Measurements from ENCODE around the gene SLC35D1.

SLC35D1 gene

DNA sequence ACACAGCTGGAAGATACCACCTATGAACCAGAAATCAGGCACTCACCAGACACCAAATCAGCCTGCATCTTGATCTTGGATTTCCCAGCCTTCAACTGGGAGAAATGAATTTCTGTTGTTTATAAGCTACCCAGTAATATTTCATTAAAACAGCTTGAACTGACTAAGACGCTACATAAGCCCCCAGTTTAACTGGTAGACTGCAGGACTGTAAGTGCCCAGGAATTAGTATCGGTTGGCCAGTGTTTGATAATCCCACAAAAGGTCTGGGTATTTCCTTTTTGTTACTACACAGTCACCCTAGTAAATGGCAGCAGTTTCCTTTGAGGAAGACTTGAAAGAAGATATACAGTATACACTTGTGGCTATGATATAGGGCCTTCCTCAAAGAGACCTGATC, 7.3 kb upstream of the SLC35D1 start:
- peaks cover 2% of the 10 kb centered on the region for H3K27me3 Mint-ChIP-seq
- intact Hi-C loops (cut with micrococcal nuclease): no loop called here
- H3K9me3 Mint-ChIP-seq: no peaks in the 10 kb centered on the region
- no peaks in the 10 kb centered on the region for H3K4me1 Mint-ChIP-seq (ENCODE audit: low read depth)
- no peak overlapping the region for H3K4me3 Mint-ChIP-seq
- no peaks in the 10 kb centered on the region for H3K36me3 Mint-ChIP-seq (ENCODE audit: low read depth)
- no peak overlapping the region for H3K27ac Mint-ChIP-seq

DNA sequence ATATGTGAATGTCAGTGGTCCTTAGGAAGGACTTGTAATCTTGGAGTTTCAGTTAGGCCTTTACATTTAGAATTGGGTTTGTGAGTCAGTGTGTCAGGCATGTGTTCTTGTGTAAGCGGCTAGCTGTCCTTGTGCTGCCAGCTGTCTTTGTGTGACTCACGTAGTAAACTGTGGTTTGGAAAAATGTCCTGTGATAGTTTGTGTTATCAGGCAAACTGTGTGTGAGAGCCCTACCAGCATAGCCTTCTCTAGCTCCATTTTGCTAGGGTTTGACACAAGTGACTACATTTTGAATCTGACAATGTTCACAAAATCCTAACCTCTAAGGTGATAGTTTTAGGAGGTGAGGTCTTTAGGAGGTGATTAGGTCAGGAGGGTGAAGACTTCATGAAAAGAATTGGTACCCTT, 6.9 kb upstream of the SLC35D1 start:
- Mint-ChIP-seq H3K36me3 (ENCODE audit: low read depth) (no peaks in the 10 kb centered on the region), H3K27me3 (peaks cover 2% of the 10 kb centered on the region)

DNA sequence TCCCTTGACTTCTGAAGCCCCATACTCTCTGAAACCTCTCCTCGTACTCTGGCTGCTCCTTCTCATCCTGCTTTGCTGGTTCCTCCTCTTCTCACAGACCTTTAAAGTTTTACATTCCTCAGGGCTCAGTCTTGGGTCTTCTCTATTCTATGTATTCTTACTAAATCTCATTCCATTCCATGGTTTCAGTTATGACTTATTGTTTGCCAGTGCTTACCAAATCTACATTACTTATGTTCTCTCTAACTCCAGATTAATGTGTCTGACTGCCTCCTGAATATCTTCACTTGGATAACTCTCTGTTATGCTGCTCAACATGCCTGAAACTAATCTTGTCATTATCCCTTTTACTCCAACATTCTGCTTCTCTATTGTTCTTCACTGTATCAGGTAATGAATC, 5.4 kb upstream of the SLC35D1 start:
- intact Hi-C loops (cut with micrococcal nuclease): loop anchor here (10.0 kb wide), 2 partner anchors 85 to 375 kb away; partner anchors contain the start of gene SERBP1
- peaks cover 11% of the 10 kb centered on the region for H3K4me1 Mint-ChIP-seq (ENCODE audit: low read depth)
- no peaks in the 10 kb centered on the region for H3K27me3 Mint-ChIP-seq
- H3K36me3 Mint-ChIP-seq (ENCODE audit: low read depth): peaks cover under 1% of the 10 kb centered on the region
- no peak overlapping the region for H3K4me3 Mint-ChIP-seq
- no peaks in the 10 kb centered on the region for H3K9me3 Mint-ChIP-seq
- H3K27ac Mint-ChIP-seq: no peak overlapping the region

More for the DNA sequence above, 6.9 kb upstream of the SLC35D1 start:
- intact Hi-C loops (cut with micrococcal nuclease): no loop called here
- Mint-ChIP-seq H3K4me1 (ENCODE audit: low read depth) (peaks cover 4% of the 10 kb centered on the region), H3K4me3 (no peak overlapping the region), H3K9me3 (no peaks in the 10 kb centered on the region), H3K27ac (no peak overlapping the region)

DNA sequence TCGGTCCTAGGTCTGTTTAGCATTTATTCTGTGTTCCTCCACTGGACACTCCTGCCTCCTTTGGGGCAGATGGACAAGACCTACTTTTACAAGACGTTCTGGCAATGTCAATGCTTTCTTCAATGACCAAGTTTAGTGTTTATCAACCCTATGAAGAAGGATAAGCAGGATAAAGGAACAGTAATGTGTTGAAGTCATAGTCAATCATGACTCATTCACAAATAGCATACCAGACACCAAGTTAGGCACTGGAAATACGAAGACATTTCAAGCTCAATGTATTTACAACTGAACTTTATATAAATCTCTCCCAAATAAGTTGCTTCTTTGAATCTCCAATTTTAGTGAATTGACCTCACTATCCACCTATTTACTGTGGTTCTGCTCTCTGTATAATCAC, 4.8 kb upstream of the SLC35D1 start:
- no peaks in the 10 kb centered on the region for H3K27me3 Mint-ChIP-seq
- peaks cover 11% of the 10 kb centered on the region for H3K4me1 Mint-ChIP-seq (ENCODE audit: low read depth)
- no peaks in the 10 kb centered on the region for H3K9me3 Mint-ChIP-seq
- no peak overlapping the region for H3K27ac Mint-ChIP-seq
- peaks cover 6% of the 10 kb centered on the region for H3K36me3 Mint-ChIP-seq (ENCODE audit: low read depth)
- no peak overlapping the region for H3K4me3 Mint-ChIP-seq
- intact Hi-C loops (cut with micrococcal nuclease): loop anchor here (10.0 kb wide), 2 partner anchors 86 to 376 kb away; partner anchors contain the start of gene SERBP1

DNA sequence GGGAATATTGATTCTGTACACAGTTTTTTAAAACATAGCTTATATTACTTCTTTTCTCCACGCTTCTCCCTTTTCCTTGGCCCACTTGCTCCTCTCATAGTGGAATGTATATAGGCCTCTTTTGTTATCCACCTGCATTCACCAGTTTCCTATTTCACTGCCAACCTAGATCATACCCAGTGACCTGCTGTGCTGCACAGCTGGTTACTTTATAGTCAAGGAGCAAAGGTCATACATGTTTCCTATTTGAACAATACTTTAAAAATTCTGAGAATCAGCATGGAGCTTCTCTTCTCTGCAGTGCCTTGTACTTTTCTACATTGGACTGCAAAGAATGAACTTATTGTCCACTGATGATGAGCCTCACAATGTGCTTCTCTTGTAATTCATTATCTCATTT, 4.3 kb upstream of the SLC35D1 start:
- H3K4me3 Mint-ChIP-seq: no peak overlapping the region
- intact Hi-C loops (cut with micrococcal nuclease): loop anchor here (10.0 kb wide), 2 partner anchors 87 to 377 kb away; partner anchors contain the start of gene SERBP1
- H3K27ac Mint-ChIP-seq: no peak overlapping the region
- no peaks in the 10 kb centered on the region for H3K9me3 Mint-ChIP-seq
- H3K27me3 Mint-ChIP-seq: no peaks in the 10 kb centered on the region
- H3K4me1 Mint-ChIP-seq (ENCODE audit: low read depth): peaks cover 11% of the 10 kb centered on the region
- peaks cover 11% of the 10 kb centered on the region for H3K36me3 Mint-ChIP-seq (ENCODE audit: low read depth)

DNA sequence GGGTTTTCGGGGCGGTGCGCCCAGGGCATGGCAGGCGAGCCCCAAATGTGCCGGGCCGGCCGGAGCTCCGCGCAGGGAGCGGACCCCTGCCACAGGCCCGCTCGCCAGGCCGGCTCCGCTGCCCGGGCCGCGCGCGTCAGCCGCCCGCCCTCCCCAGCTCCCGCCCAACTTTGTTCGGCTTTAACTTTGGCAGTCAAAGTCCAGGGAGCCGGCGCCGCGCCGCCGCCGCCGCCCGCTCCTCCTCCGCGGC, 488 bp downstream of the SLC35D1 start:
- Mint-ChIP-seq H3K9me3 (no peaks in the 10 kb centered on the region), H3K4me1 (ENCODE audit: low read depth) (peaks cover 24% of the 10 kb centered on the region), H3K36me3 (ENCODE audit: low read depth) (peaks cover 41% of the 10 kb centered on the region), H3K27ac (peak overlapping the region; percentile 92), H3K27me3 (no peaks in the 10 kb centered on the region), H3K4me3 (peak overlapping the region; percentile 88)
- intact Hi-C loops (cut with micrococcal nuclease): loop anchor here (5.0 to 10.0 kb wide), 3 partner anchors 91 to 381 kb away; partner anchors contain the start of gene SERBP1

DNA sequence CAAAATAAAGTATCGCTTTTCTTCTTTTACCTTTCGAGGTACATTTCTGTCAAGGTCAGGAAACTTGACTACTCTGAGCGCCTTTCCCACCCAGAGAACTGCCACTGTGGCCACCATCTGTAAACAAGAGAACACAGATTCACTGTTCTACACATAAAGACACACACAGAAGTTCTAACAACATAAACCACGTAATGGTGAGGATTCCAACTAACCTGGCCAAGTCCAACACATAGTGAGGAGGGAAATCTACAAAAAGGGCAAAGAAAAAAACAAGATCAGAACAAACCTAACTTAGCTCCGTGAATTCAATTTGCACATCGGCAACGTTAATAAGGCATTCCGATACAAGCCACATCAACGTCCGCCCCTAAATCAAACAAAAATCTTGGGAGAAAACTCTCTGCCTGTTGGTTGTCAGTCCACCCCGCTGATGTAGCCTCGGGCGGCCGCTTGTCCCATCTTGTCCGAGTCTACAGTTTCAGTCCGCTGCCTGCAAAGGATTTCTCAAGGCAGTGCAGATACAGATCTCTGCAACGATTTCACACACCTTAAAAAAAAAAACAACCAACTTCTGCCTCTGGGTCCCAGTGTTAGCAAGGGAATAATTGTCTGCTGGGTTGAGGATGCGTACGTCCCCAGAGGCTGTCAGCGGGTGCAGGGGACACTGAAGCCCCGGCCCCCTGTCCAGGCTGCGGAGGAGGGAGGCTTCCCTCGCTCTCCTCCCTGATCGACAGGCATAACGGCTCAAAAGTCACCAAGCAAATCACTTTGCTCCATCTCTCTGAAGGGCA, 1.0 kb downstream of the SLC35D1 start:
- no peaks in the 10 kb centered on the region for H3K9me3 Mint-ChIP-seq

DNA sequence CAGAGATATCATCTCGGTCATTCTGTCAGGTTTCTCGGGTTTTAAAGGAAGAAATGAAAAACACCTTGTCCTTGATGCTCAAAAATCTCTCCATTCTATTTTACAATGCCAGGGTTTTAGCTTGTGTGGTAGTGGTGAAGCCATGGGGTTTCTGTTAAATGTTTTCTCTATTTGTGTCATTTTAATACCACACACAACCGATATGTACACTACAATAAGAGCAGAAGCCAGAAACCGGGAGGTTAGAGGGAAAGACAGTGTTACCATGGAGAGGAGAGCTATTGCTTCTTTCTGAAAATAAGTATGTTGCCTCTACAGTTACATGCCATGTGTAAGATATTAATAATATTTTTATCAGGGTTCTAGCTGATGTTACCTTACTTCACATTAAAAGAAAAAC, 2.8 kb downstream of the SLC35D1 start:
- H3K36me3 Mint-ChIP-seq (ENCODE audit: low read depth): peaks cover 52% of the 10 kb centered on the region
- H3K27ac Mint-ChIP-seq: no peak overlapping the region
- H3K4me3 Mint-ChIP-seq: no peak overlapping the region
- H3K4me1 Mint-ChIP-seq (ENCODE audit: low read depth): peaks cover 23% of the 10 kb centered on the region
- H3K9me3 Mint-ChIP-seq: no peaks in the 10 kb centered on the region
- intact Hi-C loops (cut with micrococcal nuclease): loop anchor here (5.0 to 10.0 kb wide), 3 partner anchors 94 to 384 kb away; partner anchors contain the start of gene SERBP1
- H3K27me3 Mint-ChIP-seq: no peaks in the 10 kb centered on the region

More for the DNA sequence above, 1.0 kb downstream of the SLC35D1 start:
- Mint-ChIP-seq H3K4me3 (peak overlapping the region; percentile 85), H3K27me3 (no peaks in the 10 kb centered on the region), H3K36me3 (ENCODE audit: low read depth) (peaks cover 41% of the 10 kb centered on the region), H3K4me1 (ENCODE audit: low read depth) (peaks cover 24% of the 10 kb centered on the region), H3K27ac (peak overlapping the region; percentile 92)
- intact Hi-C loops (cut with micrococcal nuclease): loop anchor here (5.0 to 10.0 kb wide), 3 partner anchors 92 to 382 kb away; partner anchors contain the start of gene SERBP1

DNA sequence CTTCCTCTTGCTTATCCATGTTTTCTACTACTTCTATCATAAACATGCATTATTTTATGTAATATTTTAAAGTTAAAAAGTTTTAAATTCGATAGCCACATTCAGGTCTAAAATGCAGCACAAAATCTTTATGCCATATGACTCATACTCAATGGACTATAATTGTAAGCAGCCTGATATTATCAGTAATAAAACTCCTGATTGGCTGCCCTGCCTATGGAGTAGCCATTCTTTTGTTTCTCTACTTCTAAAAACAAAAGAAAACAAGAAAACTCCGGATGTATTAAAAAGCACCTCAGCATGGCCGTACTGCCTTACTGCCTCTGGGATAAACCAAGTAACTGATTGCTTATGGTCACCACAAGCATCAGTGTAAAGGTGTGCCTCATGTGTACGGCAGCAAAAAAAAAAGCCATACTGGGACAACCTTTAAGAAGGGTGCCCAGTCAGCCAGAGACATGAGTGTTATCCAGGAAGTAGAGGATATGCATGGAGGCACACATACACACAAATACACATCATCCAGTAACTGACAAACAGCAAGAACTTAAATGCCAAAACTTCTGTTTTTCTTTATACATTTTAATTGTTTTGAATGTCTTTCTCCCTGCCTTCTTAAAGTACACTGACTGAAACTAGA, 9.2 kb downstream of the SLC35D1 start:
- Mint-ChIP-seq H3K27ac (no peak overlapping the region), H3K27me3 (no peaks in the 10 kb centered on the region), H3K9me3 (no peaks in the 10 kb centered on the region), H3K4me1 (ENCODE audit: low read depth) (no peaks in the 10 kb centered on the region), H3K36me3 (ENCODE audit: low read depth) (peaks cover 74% of the 10 kb centered on the region), H3K4me3 (no peak overlapping the region)
- intact Hi-C loops (cut with micrococcal nuclease): no loop called here

DNA sequence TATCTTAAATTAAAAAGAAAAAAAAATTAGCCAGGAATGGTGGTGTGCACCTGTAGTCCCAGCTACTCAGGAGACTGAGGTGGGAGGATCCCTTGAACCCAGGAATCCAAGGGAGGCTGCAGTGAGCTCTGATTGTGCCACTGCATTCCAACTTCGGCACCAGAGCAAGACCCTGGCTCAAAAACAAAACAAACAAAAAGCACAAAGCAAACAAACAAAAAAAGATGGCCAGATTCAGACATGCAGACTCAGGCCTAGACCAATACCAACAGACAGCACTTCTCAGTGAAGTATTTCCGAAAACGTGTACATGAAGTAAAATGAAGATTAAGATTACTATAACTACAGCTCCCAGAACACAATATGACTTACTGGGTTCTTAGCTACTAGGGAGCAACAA, 10.6 kb downstream of the SLC35D1 start:
- intact Hi-C loops (cut with micrococcal nuclease): no loop called here
- H3K9me3 Mint-ChIP-seq: no peaks in the 10 kb centered on the region
- peaks cover 75% of the 10 kb centered on the region for H3K36me3 Mint-ChIP-seq (ENCODE audit: low read depth)
- no peaks in the 10 kb centered on the region for H3K27me3 Mint-ChIP-seq
- no peak overlapping the region for H3K27ac Mint-ChIP-seq
- no peaks in the 10 kb centered on the region for H3K4me1 Mint-ChIP-seq (ENCODE audit: low read depth)
- no peak overlapping the region for H3K4me3 Mint-ChIP-seq

DNA sequence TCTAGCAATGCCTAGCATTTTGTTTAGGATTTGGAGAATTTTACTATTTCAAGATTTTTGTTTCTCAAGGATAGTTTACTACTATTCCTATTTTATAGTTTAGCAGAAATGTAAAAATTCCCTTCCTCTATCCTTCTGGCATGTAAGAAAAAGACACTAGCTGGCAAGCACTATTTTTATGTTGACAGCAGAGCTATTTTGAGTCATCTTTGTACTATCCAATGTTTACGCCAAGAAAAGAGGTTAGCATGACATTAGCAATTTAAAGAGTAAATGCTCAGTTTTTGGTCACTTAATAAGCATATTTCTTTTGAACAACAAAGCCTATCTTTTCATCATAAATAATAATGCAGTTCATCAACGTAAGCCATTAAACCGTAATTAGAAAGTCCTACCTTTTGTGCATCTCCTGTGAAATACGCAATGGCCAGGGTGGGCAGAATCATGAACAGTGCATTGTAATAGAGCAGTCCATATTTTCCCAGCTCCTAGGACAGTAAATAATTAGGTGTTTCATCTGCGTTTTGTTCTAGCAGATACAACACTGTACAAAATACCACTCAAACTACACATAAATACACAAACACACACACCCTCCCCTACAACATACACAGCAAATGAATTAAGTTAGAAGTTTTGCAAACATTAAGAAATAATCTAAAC, 12.0 kb downstream of the SLC35D1 start:
- Mint-ChIP-seq H3K36me3 (ENCODE audit: low read depth) (peaks cover 81% of the 10 kb centered on the region), H3K4me3 (no peak overlapping the region), H3K27me3 (no peaks in the 10 kb centered on the region), H3K4me1 (ENCODE audit: low read depth) (no peaks in the 10 kb centered on the region), H3K9me3 (peaks cover 2% of the 10 kb centered on the region), H3K27ac (no peak overlapping the region)
- intact Hi-C loops (cut with micrococcal nuclease): no loop called here

DNA sequence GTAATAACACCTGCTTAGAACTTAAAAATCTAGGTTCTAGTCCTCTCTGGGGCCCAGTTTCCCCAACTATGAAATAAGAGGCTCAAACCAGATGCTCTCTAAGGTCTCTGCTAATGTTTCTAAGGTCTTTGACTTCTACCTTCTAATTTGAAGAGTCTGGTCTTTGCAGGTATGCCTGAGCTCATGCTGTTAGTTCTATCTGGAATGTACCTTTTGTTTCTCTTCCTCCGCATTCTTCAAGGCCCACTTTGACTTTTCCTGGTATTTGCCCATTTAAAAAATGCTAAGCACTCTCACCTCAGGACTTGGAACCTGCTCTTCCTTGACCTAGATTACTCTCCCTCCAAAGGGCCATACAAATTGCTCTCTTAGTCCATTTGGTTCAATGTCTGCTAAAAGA, 13.5 kb downstream of the SLC35D1 start:
- H3K9me3 Mint-ChIP-seq: peaks cover 16% of the 10 kb centered on the region
- no peaks in the 10 kb centered on the region for H3K27me3 Mint-ChIP-seq
- H3K4me3 Mint-ChIP-seq: no peak overlapping the region
- no peak overlapping the region for H3K27ac Mint-ChIP-seq
- H3K36me3 Mint-ChIP-seq (ENCODE audit: low read depth): peaks cover 84% of the 10 kb centered on the region
- no peaks in the 10 kb centered on the region for H3K4me1 Mint-ChIP-seq (ENCODE audit: low read depth)
- intact Hi-C loops (cut with micrococcal nuclease): no loop called here

DNA sequence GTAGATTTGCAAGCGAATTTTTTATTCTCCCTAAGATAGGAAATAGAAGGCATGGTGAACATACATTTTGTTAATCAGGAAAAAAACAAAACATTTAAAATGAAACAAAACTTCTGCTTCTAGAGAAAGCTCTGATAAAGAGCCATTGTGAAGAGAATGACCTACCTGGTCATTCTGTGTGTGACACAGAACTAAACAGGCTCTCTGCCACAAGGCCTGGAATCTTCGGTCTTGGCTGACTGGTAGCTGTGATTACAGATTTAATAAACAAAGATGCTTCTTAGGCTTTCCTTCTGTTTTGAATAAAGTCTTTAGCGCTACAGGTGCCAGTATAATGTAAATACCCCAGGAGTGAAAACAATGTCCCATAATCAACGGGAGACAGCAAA, 22.1 kb downstream of the SLC35D1 start:
- no peaks in the 10 kb centered on the region for H3K4me1 Mint-ChIP-seq (ENCODE audit: low read depth)
- H3K9me3 Mint-ChIP-seq: peaks cover 19% of the 10 kb centered on the region
- H3K4me3 Mint-ChIP-seq: no peak overlapping the region
- H3K36me3 Mint-ChIP-seq (ENCODE audit: low read depth): peaks cover 26% of the 10 kb centered on the region
- no peak overlapping the region for H3K27ac Mint-ChIP-seq
- intact Hi-C loops (cut with micrococcal nuclease): no loop called here
- no peaks in the 10 kb centered on the region for H3K27me3 Mint-ChIP-seq
